H9 (cell line): ENCODE data around the gene RARB. TPM values are rescaled to one million over a fixed set of nuclear protein-coding genes. Genes with fewer than 3 reads are reported as not detected.

Experiments used
- DNase-seq: peaks from one replicate; pipeline ENCODE4 v3.0.0-alpha.2; 2017
- H2AFZ ChIP-seq: one replicate; pipeline ENCODE4 v1.6.1; 2013; ENCODE audit warnings: mild to moderate bottlenecking, low read length, control low read depth, moderate library complexity
- H2AK5ac ChIP-seq: 2 replicates; pipeline ENCODE4 v1.6.1; 2013; ENCODE audit warnings: low read length, control low read depth, mixed read lengths; ENCODE audit not compliant: insufficient read length
- H2BK120ac ChIP-seq: one replicate; pipeline ENCODE4 v1.6.1; 2013; ENCODE audit warnings: low read depth, mild to moderate bottlenecking, low read length, control low read depth, inconsistent platforms; ENCODE audit not compliant: poor library complexity, severe bottlenecking
- H2BK12ac ChIP-seq: 2 replicates; pipeline ENCODE4 v1.6.1; 2013; ENCODE audit warnings: low read length, control low read depth, mixed read lengths, low read depth; ENCODE audit not compliant: insufficient read length
- H2BK15ac ChIP-seq: 2 replicates; pipeline ENCODE4 v1.6.1; 2013; ENCODE audit warnings: low read depth, low read length, control low read depth
- H2BK20ac ChIP-seq: one replicate; pipeline ENCODE4 v1.6.1; 2013; ENCODE audit warnings: low read depth, mild to moderate bottlenecking, low read length, control low read depth, inconsistent platforms; ENCODE audit not compliant: poor library complexity, severe bottlenecking
- H2BK5ac ChIP-seq: 2 replicates; pipeline ENCODE4 v1.6.1; 2013; ENCODE audit warnings: low read length, control low read depth, mixed read lengths; ENCODE audit not compliant: insufficient read length
- H3K14ac ChIP-seq: 2 replicates; pipeline ENCODE4 v1.6.1; 2013; ENCODE audit warnings: low read length, control low read depth; ENCODE audit not compliant: insufficient read depth
- H3K18ac ChIP-seq: 2 replicates; pipeline ENCODE4 v1.6.1; 2013; ENCODE audit warnings: low read depth, mild to moderate bottlenecking, mixed read lengths, low read length, control low read depth; ENCODE audit not compliant: insufficient read length
- H3K23ac ChIP-seq: 2 replicates; pipeline ENCODE4 v1.6.1; 2013; ENCODE audit warnings: low read length, control low read depth, mixed read lengths, low read depth; ENCODE audit not compliant: insufficient read length
- H3K23me2 ChIP-seq: 2 replicates; pipeline ENCODE4 v1.6.1; 2013; ENCODE audit warnings: low read depth, mild to moderate bottlenecking, mixed read lengths, low read length, control low read depth; ENCODE audit not compliant: insufficient read length, poor library complexity, severe bottlenecking
- H3K27ac ChIP-seq: 2 replicates; pipeline ENCODE4 v1.5.1; 2013; ENCODE audit warnings: low read length, control low read depth, mixed read lengths, low read depth; ENCODE audit not compliant: insufficient read length
- H3K27me3 ChIP-seq: 2 replicates; pipeline ENCODE4 v1.6.1; 2013; ENCODE audit warnings: low read length, control low read depth, inconsistent platforms; ENCODE audit not compliant: insufficient read depth
- H3K4ac ChIP-seq: 2 replicates; pipeline ENCODE4 v1.6.1; 2013; ENCODE audit warnings: low read depth, mild to moderate bottlenecking, control low read depth, inconsistent platforms, low read length, moderate library complexity
- H3K4me1 ChIP-seq: 2 replicates; pipeline ENCODE4 v1.6.1; 2013; ENCODE audit warnings: low read length, control low read depth, inconsistent platforms; ENCODE audit not compliant: insufficient read depth
- H3K4me2 ChIP-seq: 2 replicates; pipeline ENCODE4 v1.6.1; 2013; ENCODE audit warnings: low read length, control low read depth, mixed read lengths; ENCODE audit not compliant: insufficient read length, insufficient read depth
- H3K56ac ChIP-seq: 2 replicates; pipeline ENCODE4 v1.6.1; 2013; ENCODE audit warnings: low read depth, mild to moderate bottlenecking, mixed read lengths, low read length, control low read depth; ENCODE audit not compliant: insufficient read length
- H3K79me1 ChIP-seq: 2 replicates; pipeline ENCODE4 v1.6.1; 2013; ENCODE audit warnings: low read depth, mild to moderate bottlenecking, moderate library complexity, low read length, control low read depth, inconsistent platforms; ENCODE audit not compliant: insufficient read depth, poor library complexity, severe bottlenecking
- H3K79me2 ChIP-seq: 2 replicates; pipeline ENCODE4 v1.6.1; 2013; ENCODE audit warnings: low read length, control low read depth, inconsistent platforms; ENCODE audit not compliant: insufficient read depth
- H3K9ac ChIP-seq: 2 replicates; pipeline ENCODE4 v1.6.1; 2013; ENCODE audit warnings: low read length, control low read depth, mixed read lengths; ENCODE audit not compliant: insufficient read length; ENCODE audit errors: extremely low read depth
- H3K9me3 ChIP-seq: one replicate; pipeline ENCODE4 v1.6.1; 2013; ENCODE audit warnings: low read depth, low read length, inconsistent platforms; ENCODE audit not compliant: control insufficient read depth
- H3T11ph ChIP-seq: one replicate; pipeline ENCODE4 v1.6.1; 2013; ENCODE audit warnings: mild to moderate bottlenecking, low read length, control low read depth, inconsistent platforms
- H4K20me1 ChIP-seq: one replicate; pipeline ENCODE4 v1.6.1; 2013; ENCODE audit not compliant: control insufficient read depth, insufficient read length, insufficient read depth
- H4K5ac ChIP-seq: 2 replicates; pipeline ENCODE4 v1.6.1; 2013; ENCODE audit warnings: low read depth, mild to moderate bottlenecking, mixed read lengths, low read length, control low read depth; ENCODE audit not compliant: insufficient read length
- H4K8ac ChIP-seq: replicated peaks from 2 replicates; pipeline ENCODE4 v1.6.1; 2013; ENCODE audit warnings: low read length, control low read depth, mixed read lengths, low read depth; ENCODE audit not compliant: insufficient read length
- H4K91ac ChIP-seq: 2 replicates; pipeline ENCODE4 v1.6.1; 2013; ENCODE audit warnings: low read depth, mild to moderate bottlenecking, moderate library complexity, mixed read lengths, low read length, control low read depth; ENCODE audit not compliant: insufficient read length
- H3K27ac Mint-ChIP-seq, 3 experiments: 2 replicates in 2 of 3; 3 replicates in 1 of 3; pipeline ENCODE4 v1.8.0; 2020 to 2021; ENCODE audit warnings: mixed read lengths in 3 of 3, mild to moderate bottlenecking in 1 of 3, moderate library complexity in 1 of 3
- H3K27me3 Mint-ChIP-seq: 2 replicates; pipeline ENCODE4 v1.8.0; 2021; ENCODE audit warnings: low read depth, mild to moderate bottlenecking, moderate library complexity, mixed read lengths
- H3K36me3 Mint-ChIP-seq, 3 experiments: 2 replicates in 2 of 3; 3 replicates in 1 of 3; pipeline ENCODE4 v1.8.0; 2020 to 2021; ENCODE audit warnings: low read depth in 3 of 3, mixed read lengths in 3 of 3; ENCODE audit not compliant: insufficient read depth in 1 of 3
- H3K4me1 Mint-ChIP-seq, 2 experiments: 2 replicates each; pipeline ENCODE4 v1.8.0; 2020; ENCODE audit warnings: mixed read lengths in 2 of 2
- H3K4me3 Mint-ChIP-seq, 2 experiments: 2 replicates in 1 of 2; 3 replicates in 1 of 2; pipeline ENCODE4 v1.8.0; 2020 to 2021; ENCODE audit warnings: mild to moderate bottlenecking in 2 of 2, mixed read lengths in 2 of 2, moderate library complexity in 1 of 2
- H3K9me3 Mint-ChIP-seq, 2 experiments: 2 replicates in 1 of 2; 3 replicates in 1 of 2; pipeline ENCODE4 v1.8.0; 2020; ENCODE audit warnings: mild to moderate bottlenecking in 2 of 2, mixed read lengths in 2 of 2, moderate library complexity in 1 of 2
- CTCF ChIP-seq: fragments of 200-600 bp; sonication (generic); conservative IDR thresholded peaks from 3 replicates; pipeline ENCODE4 v1.8.0; 2021; ENCODE audit warnings: antibody characterized with exemption, mild to moderate bottlenecking
- WGBS: extraction: QIAGEN DNeasy Blood & Tissue Kit; methylation state at CpG from one replicate; pipeline ENCODE4 v1.1.7; 2013; ENCODE audit warnings: missing lambda C conversion rate, low lambda C conversion rate, mixed read lengths; ENCODE audit not compliant: insufficient read length; ENCODE audit errors: extremely low coverage; 5-methylcytosine and 5-hydroxymethylcytosine counted together
- total RNA-seq: library from RNA; stranded (reverse); gene quantifications from 2 replicates; pipeline ENCODE4 v1.2.1, GENCODE V29; 2021

RARB gene
- total RNA-seq, 1 experiment from 2014 or later, result 0.22 TPM

DNA sequence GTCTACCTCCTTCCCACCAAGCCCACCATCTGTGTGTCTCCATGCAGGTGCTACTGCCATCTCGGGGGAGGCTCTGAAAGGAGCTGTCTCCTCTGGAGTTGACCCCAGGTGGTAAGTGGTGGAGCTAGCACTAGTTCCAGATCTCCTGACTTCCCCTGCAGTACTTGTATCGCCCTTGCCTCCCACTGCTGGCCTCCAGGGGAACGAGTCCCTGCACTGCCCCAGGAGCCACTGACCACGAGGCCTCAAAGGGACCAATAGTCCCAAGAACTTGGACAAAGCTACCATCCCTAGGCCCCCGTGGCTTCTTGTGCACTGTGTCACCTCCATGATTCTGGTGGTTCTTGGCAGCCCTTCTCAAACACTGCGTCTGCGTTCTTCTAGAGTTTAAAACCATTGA, 137.7 kb downstream of the RARB start:
- Histone ChIP-seq H3K27ac (no peak overlapping the region), H3K4ac (no peak overlapping the region), H3K18ac (no peak overlapping the region), H2BK15ac (no peak overlapping the region), H3K79me1 (no peaks in the 10 kb centered on the region), H3K9me3 (no peaks in the 10 kb centered on the region), H3K4me2 (no peak overlapping the region), H2BK20ac (no peak overlapping the region), H3K4me1 (no peaks in the 10 kb centered on the region), H3K27me3 (no peaks in the 10 kb centered on the region; the same call in 1 of the 2 replicates), H2BK12ac (no peak overlapping the region), H4K5ac (no peak overlapping the region), H2BK120ac (no peak overlapping the region), H3K23ac (no peak overlapping the region), H3K14ac (no peak overlapping the region), H4K8ac (no peak overlapping the region), H3K23me2 (no peaks in the 10 kb centered on the region), H3K56ac (no peak overlapping the region), H4K20me1 (no peaks in the 10 kb centered on the region), H4K91ac (no peak overlapping the region), H3K79me2 (no peaks in the 10 kb centered on the region), H3K9ac (no peak overlapping the region), H2BK5ac (no peak overlapping the region), H2AFZ (no peak overlapping the region), H2AK5ac (no peak overlapping the region), H3T11ph (no peak overlapping the region)
- no peaks in the 10 kb centered on the region for H3K9me3 Mint-ChIP-seq
- H3K4me1 Mint-ChIP-seq, result peaks cover 0 to 2% of the 10 kb centered on the region in 2 experiments; a peak in 1 of 4 replicates
- TF ChIP-seq CTCF, result no peak
- no peak for DNase-seq
- H3K4me3 Mint-ChIP-seq, result no peak overlapping the region
- WGBS, result no CpG with 5 or more reads among the region's 7 CpGs
- H3K27me3 Mint-ChIP-seq, result peaks cover 2% of the 10 kb centered on the region
- no peaks in the 10 kb centered on the region for H3K36me3 Mint-ChIP-seq
- H3K27ac Mint-ChIP-seq, result peak overlapping the region in 1 of 3 experiments; percentile 76; a peak in 1 of 7 replicates
